Measurements from ENCODE around the gene OSBPL3.

OSBPL3 gene

DNA sequence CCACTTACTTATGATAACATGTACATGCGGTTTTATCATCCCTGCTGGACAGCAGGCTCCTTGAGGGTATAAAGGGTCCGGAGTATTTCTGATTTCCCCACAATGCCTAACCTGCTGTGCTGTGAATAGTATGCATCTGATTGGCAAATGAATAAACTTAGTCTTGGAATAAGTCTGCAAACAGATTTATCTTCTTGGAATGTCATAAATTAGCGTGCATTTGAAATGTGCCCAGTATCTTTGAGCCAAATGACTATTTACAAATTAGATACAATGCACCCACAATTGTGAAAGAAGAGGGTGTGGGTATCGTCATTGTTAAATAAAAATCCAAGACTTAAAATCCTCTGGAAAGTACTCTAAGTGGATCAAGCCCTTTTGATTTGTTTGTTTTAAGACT lies 106.0 kb downstream of the OSBPL3 start:
- no peak for DNase-seq (ENCODE audit: low read depth)
- TF ChIP-seq MYC (IDR thresholded peaks at IDR 0.05; ENCODE audit: low read depth, low read length) (no peak), POLR2A (IDR thresholded peaks at IDR 0.05; ENCODE audit: extremely low read depth, insufficient read length) (no peak)
- TF ChIP-seq, protein P1, sequence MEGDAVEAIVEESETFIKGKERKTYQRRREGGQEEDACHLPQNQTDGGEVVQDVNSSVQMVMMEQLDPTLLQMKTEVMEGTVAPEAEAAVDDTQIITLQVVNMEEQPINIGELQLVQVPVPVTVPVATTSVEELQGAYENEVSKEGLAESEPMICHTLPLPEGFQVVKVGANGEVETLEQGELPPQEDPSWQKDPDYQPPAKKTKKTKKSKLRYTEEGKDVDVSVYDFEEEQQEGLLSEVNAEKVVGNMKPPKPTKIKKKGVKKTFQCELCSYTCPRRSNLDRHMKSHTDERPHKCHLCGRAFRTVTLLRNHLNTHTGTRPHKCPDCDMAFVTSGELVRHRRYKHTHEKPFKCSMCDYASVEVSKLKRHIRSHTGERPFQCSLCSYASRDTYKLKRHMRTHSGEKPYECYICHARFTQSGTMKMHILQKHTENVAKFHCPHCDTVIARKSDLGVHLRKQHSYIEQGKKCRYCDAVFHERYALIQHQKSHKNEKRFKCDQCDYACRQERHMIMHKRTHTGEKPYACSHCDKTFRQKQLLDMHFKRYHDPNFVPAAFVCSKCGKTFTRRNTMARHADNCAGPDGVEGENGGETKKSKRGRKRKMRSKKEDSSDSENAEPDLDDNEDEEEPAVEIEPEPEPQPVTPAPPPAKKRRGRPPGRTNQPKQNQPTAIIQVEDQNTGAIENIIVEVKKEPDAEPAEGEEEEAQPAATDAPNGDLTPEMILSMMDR (IDR thresholded peaks at IDR 0.05; ENCODE audit: low read depth, low read length) = no peak
- TF ChIP-seq, protein P2, sequence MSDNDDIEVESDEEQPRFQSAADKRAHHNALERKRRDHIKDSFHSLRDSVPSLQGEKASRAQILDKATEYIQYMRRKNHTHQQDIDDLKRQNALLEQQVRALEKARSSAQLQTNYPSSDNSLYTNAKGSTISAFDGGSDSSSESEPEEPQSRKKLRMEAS (IDR thresholded peaks at IDR 0.05; ENCODE audit: low read depth, low read length) = no peak
- no peak overlapping the region for H3K4me3 ChIP-seq (ENCODE audit: low read depth, low read length)

DNA sequence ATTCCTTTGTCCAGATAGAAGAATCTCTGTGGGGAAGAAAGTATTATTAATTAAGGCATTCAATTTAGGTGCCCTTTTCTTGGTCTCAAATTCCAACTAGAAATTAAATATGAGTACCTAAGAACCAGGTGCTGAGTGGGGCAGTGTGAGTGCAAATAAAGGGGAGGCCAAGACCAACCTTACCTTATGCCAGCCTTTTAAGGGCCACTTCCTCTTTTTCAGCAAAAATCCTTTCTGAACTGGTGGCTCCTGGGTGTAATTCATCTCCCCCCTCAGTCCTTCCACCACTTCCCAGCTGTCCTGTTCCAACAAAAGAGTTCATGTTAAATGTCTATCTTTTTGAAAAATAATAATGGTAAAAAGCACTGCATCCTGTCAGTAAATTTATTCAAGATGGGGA lies 108.2 kb downstream of the OSBPL3 start:
- H3K4me3 ChIP-seq (ENCODE audit: low read depth, low read length) = no peak overlapping the region
- no peak for TF ChIP-seq MYC (IDR thresholded peaks at IDR 0.05; ENCODE audit: low read depth, low read length)
- TF ChIP-seq, protein P1 (IDR thresholded peaks at IDR 0.05; ENCODE audit: low read depth, low read length) = no peak
- TF ChIP-seq, protein P2 (IDR thresholded peaks at IDR 0.05; ENCODE audit: low read depth, low read length) = no peak
- peak; percentile 51 for DNase-seq (ENCODE audit: low read depth)

DNA sequence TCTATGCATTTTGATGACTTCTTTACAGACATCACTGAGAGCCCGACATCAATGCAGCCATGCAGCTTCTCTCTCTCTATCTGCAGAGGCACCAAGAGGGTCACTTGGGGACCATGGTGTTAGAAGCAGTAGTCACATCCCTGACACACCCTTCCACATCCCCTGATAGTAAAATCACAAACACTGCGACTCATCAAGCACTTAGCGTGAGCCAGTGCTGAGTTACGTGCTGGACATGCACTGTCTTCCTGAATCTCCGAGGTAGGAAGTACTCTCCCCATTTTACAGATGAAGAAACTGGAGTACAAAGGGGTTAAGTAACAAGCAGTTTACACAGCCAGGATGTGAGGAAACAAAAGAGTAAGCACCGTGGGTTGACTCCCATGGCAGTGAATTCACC lies 109.2 kb downstream of the OSBPL3 start:
- TF ChIP-seq, protein P2 (IDR thresholded peaks at IDR 0.05; ENCODE audit: low read depth, low read length) = no peak
- TF ChIP-seq POLR2A (IDR thresholded peaks at IDR 0.05; ENCODE audit: extremely low read depth, insufficient read length) (no peak), MYC (IDR thresholded peaks at IDR 0.05; ENCODE audit: low read depth, low read length) (no peak)
- no peak for DNase-seq (ENCODE audit: low read depth)
- H3K4me3 ChIP-seq (ENCODE audit: low read depth, low read length) = no peak overlapping the region

DNA sequence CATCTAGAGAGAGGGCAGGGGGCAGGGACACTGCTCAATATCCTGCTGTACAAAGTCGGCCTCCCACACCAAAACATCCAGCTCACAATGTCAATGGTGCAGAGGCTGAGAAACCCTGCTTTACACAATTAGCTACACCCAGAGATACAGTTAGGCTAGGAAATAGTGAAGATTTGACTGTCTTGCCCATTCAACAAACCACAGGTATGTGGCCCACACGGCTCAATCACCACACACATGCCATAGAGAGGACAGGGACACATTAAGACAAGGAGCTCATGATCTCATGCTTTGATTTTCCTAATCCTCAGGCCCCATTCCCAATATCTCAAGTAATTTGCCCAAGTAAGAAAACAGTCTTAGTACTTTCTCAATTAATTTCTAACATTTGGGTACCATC lies 110.4 kb downstream of the OSBPL3 start:
- H3K4me3 ChIP-seq (ENCODE audit: low read depth, low read length) = no peak overlapping the region
- no peak for TF ChIP-seq MYC (IDR thresholded peaks at IDR 0.05; ENCODE audit: low read depth, low read length)
- TF ChIP-seq, protein P2 (IDR thresholded peaks at IDR 0.05; ENCODE audit: low read depth, low read length) = no peak
- no peak for TF ChIP-seq POLR2A (IDR thresholded peaks at IDR 0.05; ENCODE audit: extremely low read depth, insufficient read length)
- TF ChIP-seq, protein P1 (IDR thresholded peaks at IDR 0.05; ENCODE audit: low read depth, low read length) = no peak
- no peak for DNase-seq (ENCODE audit: low read depth)

DNA sequence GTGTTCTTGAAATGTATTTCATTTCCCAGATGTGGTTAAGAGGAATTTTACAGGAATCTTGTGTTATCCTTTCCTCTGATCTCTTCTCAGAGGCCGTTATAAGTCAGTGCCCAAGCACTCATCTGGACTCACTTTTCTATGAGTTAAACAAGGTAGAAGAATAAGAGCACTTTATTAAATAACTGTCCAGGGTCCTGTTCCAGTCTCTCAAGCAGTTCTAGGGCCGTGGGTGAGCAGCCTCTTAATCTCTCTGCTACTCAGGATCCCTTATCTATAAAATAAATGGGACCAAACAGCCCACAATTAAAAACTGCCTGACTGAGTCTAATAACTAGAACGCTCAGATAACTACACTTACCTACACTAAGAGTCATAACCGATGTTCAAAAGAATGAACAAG lies 111.2 kb downstream of the OSBPL3 start:
- no peak for DNase-seq (ENCODE audit: low read depth)
- TF ChIP-seq, protein P2 (IDR thresholded peaks at IDR 0.05; ENCODE audit: low read depth, low read length) = no peak
- TF ChIP-seq POLR2A (IDR thresholded peaks at IDR 0.05; ENCODE audit: extremely low read depth, insufficient read length) (no peak), MYC (IDR thresholded peaks at IDR 0.05; ENCODE audit: low read depth, low read length) (no peak)
- TF ChIP-seq, protein P1 (IDR thresholded peaks at IDR 0.05; ENCODE audit: low read depth, low read length) = no peak
- H3K4me3 ChIP-seq (ENCODE audit: low read depth, low read length) = no peak overlapping the region

DNA sequence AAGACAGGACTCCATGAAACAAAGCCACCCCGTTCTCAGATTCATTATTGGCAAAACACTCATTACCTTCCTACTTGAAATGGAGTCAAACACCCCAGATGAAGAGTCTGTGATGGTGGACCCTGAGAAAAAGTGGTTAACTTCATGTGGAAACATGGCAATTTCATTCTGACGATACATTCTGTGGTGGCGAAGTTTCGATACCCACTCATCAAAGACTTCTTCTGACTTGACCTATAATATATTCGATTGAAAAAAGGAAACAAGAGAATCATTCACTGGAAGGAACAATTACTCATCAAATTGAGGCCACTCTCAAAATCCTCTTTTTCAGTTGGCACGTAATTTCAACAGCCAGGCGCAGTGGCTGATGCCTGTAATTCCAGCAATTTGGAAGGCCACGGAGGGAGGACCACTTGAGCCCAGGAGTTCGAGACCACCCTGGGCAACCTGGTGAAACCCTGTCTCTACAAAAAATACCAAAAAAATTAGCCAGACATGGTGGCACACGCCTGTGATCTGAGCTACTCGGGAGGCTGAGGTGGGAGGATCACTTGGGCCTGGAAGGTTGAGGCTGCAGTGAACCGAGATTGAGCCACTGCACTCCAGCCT lies 113.9 kb downstream of the OSBPL3 start:
- TF ChIP-seq MYC (IDR thresholded peaks at IDR 0.05; ENCODE audit: low read depth, low read length) (no peak), POLR2A (IDR thresholded peaks at IDR 0.05; ENCODE audit: extremely low read depth, insufficient read length) (no peak)
- TF ChIP-seq, protein P2 (IDR thresholded peaks at IDR 0.05; ENCODE audit: low read depth, low read length) = no peak
- TF ChIP-seq, protein P1 (IDR thresholded peaks at IDR 0.05; ENCODE audit: low read depth, low read length) = no peak
- H3K4me3 ChIP-seq (ENCODE audit: low read depth, low read length) = no peak overlapping the region
- DNase-seq (ENCODE audit: low read depth) = no peak
